Esophagus squamous epithelium (tissue), 4 donors: Measurements from ENCODE around the gene EPHA3.

Experiments used
- CTCF ChIP-seq, 6 experiments: fragments of 450-650 bp in 4 of 6; fragments of 200-600 bp in 2 of 6; sonication (generic) in 2 of 6; IDR thresholded peaks; one replicate each; pipeline ENCODE4 v1.5.1; 2016 to 2019; ENCODE audit warnings: antibody characterized with exemption in 6 of 6, mild to moderate bottlenecking in 4 of 6, moderate library complexity in 4 of 6
- POLR2A ChIP-seq, 4 donors: fragments of 450-650 bp; IDR thresholded peaks; one replicate each; pipeline ENCODE4 v1.6.1; 2017; ENCODE audit warnings: antibody characterized with exemption in 4 of 4, mild to moderate bottlenecking in 4 of 4, moderate library complexity in 3 of 4

GRCh38 chr3:89154416-89154815 is 47.0 kb downstream of the EPHA3 start:
- TF ChIP-seq CTCF (IDR thresholded peaks at IDR 0.05) (no peak), POLR2A (IDR thresholded peaks at IDR 0.05) (no peak)
